Thyroid gland (tissue), 4 donors: ENCODE results near the gene AUH. TPM values are rescaled to one million over a fixed set of nuclear protein-coding genes. Genes with fewer than 3 reads are reported as not detected.
"Not testable (repeated sequence)": the region's sequence is repeated elsewhere in the genome, so short reads cannot be mapped to it uniquely, and the experiment has no call there.

ENCODE experiments used
- DNase-seq, 2 donors: peaks; one replicate each; pipeline ENCODE4 v3.0.0-alpha.2; 2019
- H3K27ac ChIP-seq, 3 donors: fragments of 200-600 bp; sonication (generic); 1 replicate in 2 of 3; 2 replicates in 1 of 3; pipeline ENCODE4 v1.5.1; 2016 to 2019; ENCODE audit warnings: mild to moderate bottlenecking in 1 of 3, moderate library complexity in 1 of 3
- H3K27me3 ChIP-seq: fragments of 200-600 bp; sonication (generic); one replicate; pipeline ENCODE4 v1.5.1; 2019
- H3K36me3 ChIP-seq, 2 donors: fragments of 200-600 bp; sonication (generic); one replicate each; pipeline ENCODE4 v1.5.1; 2016 to 2019
- H3K4me1 ChIP-seq, 2 donors: fragments of 200-600 bp; sonication (generic); one replicate each; pipeline ENCODE4 v1.5.1; 2017 to 2019
- H3K4me3 ChIP-seq, 3 donors: fragments of 200-600 bp; sonication (generic); replicated peaks in 1 of 3; 1 replicate in 2 of 3; 2 replicates in 1 of 3; pipeline ENCODE4 v1.5.1; 2016; ENCODE audit warnings: mild to moderate bottlenecking in 1 of 3
- H3K9me3 ChIP-seq: fragments of 200-600 bp; sonication (generic); one replicate; pipeline ENCODE4 v1.5.1; 2017
- CTCF ChIP-seq, 6 experiments: fragments of 200-600 bp in 3 of 6; fragments of 450-650 bp in 3 of 6; sonication (generic) in 3 of 6; IDR thresholded peaks; one replicate each; pipeline ENCODE4 v1.5.1; 2016 to 2019; ENCODE audit warnings: antibody characterized with exemption in 6 of 6, mild to moderate bottlenecking in 2 of 6, inconsistent platforms in 1 of 6, moderate library complexity in 1 of 6
- POLR2A ChIP-seq, 2 donors: fragments of 450-650 bp; IDR thresholded peaks; one replicate each; pipeline ENCODE4 v1.6.1; 2017; ENCODE audit warnings: antibody characterized with exemption in 2 of 2, mild to moderate bottlenecking in 2 of 2, moderate library complexity in 1 of 2
- WGBS, 2 donors: methylation state at CpG; one replicate each; pipeline ENCODE4 v1.1.5; 2017; 5-methylcytosine and 5-hydroxymethylcytosine counted together
- intact Hi-C: fragments of 100-400 bp; cut with DNase I; formaldehyde crosslinking; loops from one replicate; pipeline ENCODE4 v1.15.1; 2023
- total RNA-seq, 4 donors: library from RNA; depleted of rRNA; stranded (reverse); fragments of >200 nt; gene quantifications; one replicate each; pipeline ENCODE4 v1.2.3, GENCODE V29; 2016

The AUH gene
- total RNA-seq, 4 donors from 2014 or later: 57.1 to 83.5 (median 65.2) TPM

- H3K27ac ChIP-seq: no peak overlapping the region
- TF ChIP-seq POLR2A (IDR thresholded peaks at IDR 0.05) (no peak), CTCF (IDR thresholded peaks at IDR 0.05) (no peak)
- WGBS, 2 donors: 66 to 78% methylated on average over 3 of the region's 3 CpGs
Observed at GRCh38 chr9:91379426-91379825, 17.7 kb upstream of the AUH start.

DNA sequence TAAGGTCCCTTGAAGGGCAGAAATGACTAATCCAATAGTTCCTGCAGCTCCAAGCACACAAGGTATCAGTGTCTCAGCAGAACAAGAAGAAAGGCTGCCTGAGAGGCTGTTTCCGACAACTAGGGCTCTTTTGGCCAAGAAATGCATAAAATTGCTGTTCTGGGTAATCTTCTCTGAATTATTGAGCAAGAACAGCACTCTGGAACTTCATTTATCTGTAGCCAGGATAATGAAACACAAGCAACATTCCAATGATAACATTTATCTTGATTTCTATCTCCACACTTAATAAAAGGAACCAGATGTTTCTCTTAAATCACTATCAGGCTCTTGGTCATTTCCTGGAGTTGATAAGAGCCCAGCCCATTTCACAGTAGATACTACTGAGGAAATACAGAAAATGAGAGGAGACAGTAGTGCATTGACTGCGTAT lies 17.0 kb upstream of the AUH start:
- H3K27ac ChIP-seq: no peak overlapping the region
- H3K9me3 ChIP-seq: no peaks in the 10 kb centered on the region
- DNase-seq: no peak
- H3K27me3 ChIP-seq: no peaks in the 10 kb centered on the region
- no peaks in the 10 kb centered on the region for H3K36me3 ChIP-seq
- no peak for TF ChIP-seq CTCF (IDR thresholded peaks at IDR 0.05)
- no peak for TF ChIP-seq POLR2A (IDR thresholded peaks at IDR 0.05)
- intact Hi-C loops: no loop called here
- H3K4me3 ChIP-seq: no peak overlapping the region
- H3K4me1 ChIP-seq: no peaks in the 10 kb centered on the region
- 79 to 86% methylated on average over 2 of the region's 2 CpGs for WGBS, 2 donors

More at GRCh38 chr9:91379426-91379825, 17.7 kb upstream of the AUH start:
- H3K9me3 ChIP-seq: no peaks in the 10 kb centered on the region
- intact Hi-C loops: no loop called here
- H3K36me3 ChIP-seq: no peaks in the 10 kb centered on the region
- no peak overlapping the region for H3K4me3 ChIP-seq
- H3K4me1 ChIP-seq: no peaks in the 10 kb centered on the region
- no peak for DNase-seq
- H3K27me3 ChIP-seq: no peaks in the 10 kb centered on the region

- H3K4me3 ChIP-seq, DNase-seq, H3K4me1 ChIP-seq, intact Hi-C loops, H3K9me3 ChIP-seq, H3K27me3 ChIP-seq, H3K27ac ChIP-seq, H3K36me3 ChIP-seq: not testable (repeated sequence)
- WGBS, 2 donors: 95 to 97% methylated on average over 3 of the region's 3 CpGs
Observed at GRCh38 chr9:91378054-91378453, 16.3 kb upstream of the AUH start.

- no peaks in the 10 kb centered on the region for H3K36me3 ChIP-seq
- H3K4me3 ChIP-seq: no peak overlapping the region
- no peaks in the 10 kb centered on the region for H3K27me3 ChIP-seq
- H3K27ac ChIP-seq: no peak overlapping the region
- 79 to 88% methylated on average over 4 of the region's 4 CpGs for WGBS, 2 donors
- no peaks in the 10 kb centered on the region for H3K4me1 ChIP-seq
- intact Hi-C loops: no loop called here
- DNase-seq: no peak
- TF ChIP-seq POLR2A (IDR thresholded peaks at IDR 0.05) (no peak), CTCF (IDR thresholded peaks at IDR 0.05) (no peak)
- H3K9me3 ChIP-seq: no peaks in the 10 kb centered on the region
Observed at GRCh38 chr9:91376239-91376638, 14.5 kb upstream of the AUH start.

- H3K27me3 ChIP-seq: no peaks in the 10 kb centered on the region
- no peaks in the 10 kb centered on the region for H3K36me3 ChIP-seq
- no peaks in the 10 kb centered on the region for H3K9me3 ChIP-seq
- H3K4me3 ChIP-seq: no peak overlapping the region
- intact Hi-C loops: no loop called here
- H3K4me1 ChIP-seq: peaks cover 0 to 4% of the 10 kb centered on the region in 2 donors
- TF ChIP-seq CTCF (IDR thresholded peaks at IDR 0.05) (no peak), POLR2A (IDR thresholded peaks at IDR 0.05) (no peak)
- 62 to 67% methylated on average over 3 of the region's 3 CpGs for WGBS, 2 donors
- no peak for DNase-seq
- H3K27ac ChIP-seq: no peak overlapping the region
Observed at GRCh38 chr9:91374939-91375338, 13.2 kb upstream of the AUH start.

- H3K4me3 ChIP-seq: no peak overlapping the region
- no peaks in the 10 kb centered on the region for H3K9me3 ChIP-seq
- H3K27me3 ChIP-seq: no peaks in the 10 kb centered on the region
- H3K27ac ChIP-seq: no peak overlapping the region
- peaks cover 0 to 4% of the 10 kb centered on the region in 2 donors for H3K4me1 ChIP-seq
- no peak for DNase-seq
- 67 to 83% methylated on average over 1 of the region's 1 CpG for WGBS, 2 donors
- intact Hi-C loops: no loop called here
- H3K36me3 ChIP-seq: no peaks in the 10 kb centered on the region
- TF ChIP-seq CTCF (IDR thresholded peaks at IDR 0.05) (no peak), POLR2A (IDR thresholded peaks at IDR 0.05) (no peak)
Observed at GRCh38 chr9:91371894-91372293, 10.2 kb upstream of the AUH start.

DNA sequence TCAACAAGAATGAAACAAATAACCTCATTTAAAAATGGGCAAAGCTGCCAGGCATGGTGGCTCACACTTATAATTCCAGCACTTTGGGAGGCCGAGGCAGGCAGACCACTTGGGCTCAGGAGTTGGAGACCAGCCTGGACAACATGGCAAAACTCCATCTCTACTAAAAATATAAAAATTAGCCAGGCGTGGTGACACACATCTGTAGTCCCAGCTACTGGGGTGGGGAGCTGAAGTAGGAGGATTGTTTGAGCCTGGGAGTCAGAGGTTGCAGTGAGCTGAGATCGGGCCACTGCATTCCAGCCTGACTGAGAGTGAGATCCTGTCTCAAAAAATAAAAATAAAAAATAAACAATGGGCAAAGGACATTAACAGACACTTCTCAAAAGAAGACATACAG lies 8.3 kb upstream of the AUH start:
- H3K36me3 ChIP-seq, H3K4me1 ChIP-seq, H3K27me3 ChIP-seq, H3K4me3 ChIP-seq, H3K9me3 ChIP-seq, intact Hi-C loops: not testable (repeated sequence)
- WGBS, 2 donors: 30 to 38% methylated on average over 3 of the region's 3 CpGs
- peak; percentile 66 to 71 for DNase-seq
- peak overlapping the region in 1 of 3 donors; percentile 35 for H3K27ac ChIP-seq
